Measurements from ENCODE around the gene SGMS1.

SGMS1 gene

DNA sequence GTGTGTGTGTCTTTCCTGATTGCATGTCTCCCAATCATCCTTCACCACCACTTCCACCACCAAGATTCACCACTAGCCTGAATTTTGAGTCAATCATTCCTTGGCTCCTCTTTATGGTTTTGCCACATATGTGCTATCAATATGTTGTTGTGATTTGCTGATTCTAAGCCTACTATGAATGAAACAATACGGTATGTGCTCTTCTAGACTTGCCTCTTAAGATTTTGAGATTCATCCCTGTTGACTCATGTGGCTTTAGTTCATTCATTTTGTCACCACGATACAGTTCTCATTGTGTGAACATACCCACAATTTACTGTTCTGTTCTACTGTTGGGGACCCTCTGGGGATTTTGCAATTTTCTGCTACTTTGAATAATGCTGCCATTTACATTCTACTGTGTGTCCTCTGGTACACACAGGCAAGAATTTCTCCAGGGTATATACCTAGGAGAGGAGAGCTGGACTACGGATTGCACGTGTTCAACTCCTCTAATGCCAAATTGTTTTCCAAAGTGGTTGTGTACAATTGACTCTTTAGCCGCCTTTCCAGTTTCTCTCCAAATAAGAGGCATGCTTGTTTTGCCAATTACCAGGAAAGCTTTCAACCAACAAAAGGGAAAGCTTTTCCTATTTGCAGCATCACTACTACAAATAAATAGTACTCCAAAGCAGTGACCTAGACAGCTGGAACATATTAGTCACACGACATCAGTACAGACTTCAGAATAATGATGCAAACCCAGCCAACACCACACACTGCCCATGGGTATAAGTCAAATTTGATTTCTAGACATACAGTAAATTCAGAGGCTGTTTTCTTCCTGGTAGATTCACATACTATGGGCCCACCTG, 30.0 kb downstream of the SGMS1 start:
- Mint-ChIP-seq H3K27ac (peak overlapping the region in 1 of 3 experiments; percentile 41), H3K36me3 (ENCODE audit: low read depth) (peaks cover 4% of the 10 kb centered on the region)

DNA sequence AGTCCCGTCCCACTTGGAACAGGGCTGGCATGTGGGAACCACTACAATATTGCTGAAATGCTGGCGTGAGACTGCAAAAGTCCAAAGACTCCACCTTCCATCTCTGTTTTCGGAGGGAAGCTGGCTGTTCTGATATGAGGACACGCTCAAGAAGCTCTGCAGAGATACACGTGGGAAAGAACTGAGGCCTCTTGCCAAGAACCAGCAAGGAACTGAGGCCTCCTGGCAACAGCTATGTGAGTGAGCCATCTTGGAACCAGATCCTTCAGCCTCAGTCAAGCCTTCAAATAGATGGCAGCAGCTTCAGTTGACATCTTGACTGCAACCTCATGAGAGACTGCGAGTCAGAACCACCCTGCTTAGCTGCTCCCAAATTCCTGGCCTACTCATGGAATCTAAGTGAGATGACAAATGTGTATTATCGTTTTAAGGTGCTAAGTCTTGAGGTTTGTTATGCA, 30.8 kb downstream of the SGMS1 start:
- H3K4me3 Mint-ChIP-seq, result no peak overlapping the region
- peaks cover 6% of the 10 kb centered on the region for H3K4me1 Mint-ChIP-seq

More for the DNA sequence above, 30.0 kb downstream of the SGMS1 start:
- Mint-ChIP-seq H3K4me3 (no peak overlapping the region), H3K9me3 (no peaks in the 10 kb centered on the region), H3K4me1 (peaks cover 6% of the 10 kb centered on the region), H3K27me3 (ENCODE audit: low read depth) (no peaks in the 10 kb centered on the region)
- TF ChIP-seq, protein P1, sequence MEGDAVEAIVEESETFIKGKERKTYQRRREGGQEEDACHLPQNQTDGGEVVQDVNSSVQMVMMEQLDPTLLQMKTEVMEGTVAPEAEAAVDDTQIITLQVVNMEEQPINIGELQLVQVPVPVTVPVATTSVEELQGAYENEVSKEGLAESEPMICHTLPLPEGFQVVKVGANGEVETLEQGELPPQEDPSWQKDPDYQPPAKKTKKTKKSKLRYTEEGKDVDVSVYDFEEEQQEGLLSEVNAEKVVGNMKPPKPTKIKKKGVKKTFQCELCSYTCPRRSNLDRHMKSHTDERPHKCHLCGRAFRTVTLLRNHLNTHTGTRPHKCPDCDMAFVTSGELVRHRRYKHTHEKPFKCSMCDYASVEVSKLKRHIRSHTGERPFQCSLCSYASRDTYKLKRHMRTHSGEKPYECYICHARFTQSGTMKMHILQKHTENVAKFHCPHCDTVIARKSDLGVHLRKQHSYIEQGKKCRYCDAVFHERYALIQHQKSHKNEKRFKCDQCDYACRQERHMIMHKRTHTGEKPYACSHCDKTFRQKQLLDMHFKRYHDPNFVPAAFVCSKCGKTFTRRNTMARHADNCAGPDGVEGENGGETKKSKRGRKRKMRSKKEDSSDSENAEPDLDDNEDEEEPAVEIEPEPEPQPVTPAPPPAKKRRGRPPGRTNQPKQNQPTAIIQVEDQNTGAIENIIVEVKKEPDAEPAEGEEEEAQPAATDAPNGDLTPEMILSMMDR (IDR thresholded peaks at IDR 0.05; ENCODE audit: unreplicated experiment in 3 of 3), result no peak

DNA sequence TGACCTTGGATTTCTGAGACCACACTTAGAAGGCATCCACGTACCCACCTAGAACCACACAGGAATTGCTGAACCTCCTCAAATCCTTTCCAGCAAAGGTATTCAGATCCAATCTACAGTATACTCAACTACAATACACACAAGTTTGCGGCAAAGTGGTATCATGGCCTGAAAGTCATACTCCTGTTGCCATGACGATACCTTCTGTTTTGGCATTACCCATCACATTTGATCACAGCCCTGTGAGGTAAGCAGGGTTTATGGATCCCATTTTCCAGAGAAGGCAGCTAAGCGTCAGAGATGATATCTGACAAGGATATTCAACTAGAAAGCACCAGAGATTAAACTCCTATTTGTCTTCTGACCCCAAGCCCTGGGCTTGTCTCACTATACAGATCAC, 32.8 kb downstream of the SGMS1 start:
- H3K4me1 Mint-ChIP-seq, result peaks cover 6% of the 10 kb centered on the region
- no peak overlapping the region for H3K27ac Mint-ChIP-seq
- no peaks in the 10 kb centered on the region for H3K9me3 Mint-ChIP-seq
- TF ChIP-seq, protein P1 (IDR thresholded peaks at IDR 0.05; ENCODE audit: unreplicated experiment in 3 of 3), result no peak
- H3K27me3 Mint-ChIP-seq (ENCODE audit: low read depth), result no peaks in the 10 kb centered on the region
- peaks cover 17% of the 10 kb centered on the region for H3K36me3 Mint-ChIP-seq (ENCODE audit: low read depth)
- H3K4me3 Mint-ChIP-seq, result no peak overlapping the region

More for the DNA sequence above, 30.8 kb downstream of the SGMS1 start:
- TF ChIP-seq, protein P1 (IDR thresholded peaks at IDR 0.05; ENCODE audit: unreplicated experiment in 3 of 3), result no peak
- H3K27me3 Mint-ChIP-seq (ENCODE audit: low read depth), result no peaks in the 10 kb centered on the region
- H3K9me3 Mint-ChIP-seq, result no peaks in the 10 kb centered on the region
- H3K36me3 Mint-ChIP-seq (ENCODE audit: low read depth), result peaks cover 7% of the 10 kb centered on the region
- H3K27ac Mint-ChIP-seq, result no peak overlapping the region

DNA sequence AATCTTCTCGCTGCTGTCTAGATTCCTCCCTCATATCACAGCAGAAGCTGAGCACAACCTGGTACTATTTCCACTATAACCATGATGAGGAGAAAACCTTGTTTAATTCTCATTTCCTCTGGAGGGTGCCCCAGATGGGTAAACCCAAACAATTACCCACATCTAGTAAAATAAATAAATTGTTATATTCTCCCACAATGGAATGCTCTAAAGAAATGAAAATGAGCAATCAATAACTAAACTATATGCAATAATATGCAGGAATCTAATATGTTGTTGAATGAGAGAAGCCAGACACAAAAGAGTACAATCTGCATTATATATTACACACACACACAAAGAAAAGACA, 37.0 kb downstream of the SGMS1 start:
- no peaks in the 10 kb centered on the region for H3K4me1 Mint-ChIP-seq
- peak overlapping the region in 1 of 3 experiments; percentile 60 for H3K27ac Mint-ChIP-seq
- H3K36me3 Mint-ChIP-seq (ENCODE audit: low read depth), result peaks cover 17% of the 10 kb centered on the region
- H3K4me3 Mint-ChIP-seq, result no peak overlapping the region
- H3K9me3 Mint-ChIP-seq, result no peaks in the 10 kb centered on the region
- TF ChIP-seq, protein P1 (IDR thresholded peaks at IDR 0.05; ENCODE audit: unreplicated experiment in 3 of 3), result no peak
- H3K27me3 Mint-ChIP-seq (ENCODE audit: low read depth), result no peaks in the 10 kb centered on the region

DNA sequence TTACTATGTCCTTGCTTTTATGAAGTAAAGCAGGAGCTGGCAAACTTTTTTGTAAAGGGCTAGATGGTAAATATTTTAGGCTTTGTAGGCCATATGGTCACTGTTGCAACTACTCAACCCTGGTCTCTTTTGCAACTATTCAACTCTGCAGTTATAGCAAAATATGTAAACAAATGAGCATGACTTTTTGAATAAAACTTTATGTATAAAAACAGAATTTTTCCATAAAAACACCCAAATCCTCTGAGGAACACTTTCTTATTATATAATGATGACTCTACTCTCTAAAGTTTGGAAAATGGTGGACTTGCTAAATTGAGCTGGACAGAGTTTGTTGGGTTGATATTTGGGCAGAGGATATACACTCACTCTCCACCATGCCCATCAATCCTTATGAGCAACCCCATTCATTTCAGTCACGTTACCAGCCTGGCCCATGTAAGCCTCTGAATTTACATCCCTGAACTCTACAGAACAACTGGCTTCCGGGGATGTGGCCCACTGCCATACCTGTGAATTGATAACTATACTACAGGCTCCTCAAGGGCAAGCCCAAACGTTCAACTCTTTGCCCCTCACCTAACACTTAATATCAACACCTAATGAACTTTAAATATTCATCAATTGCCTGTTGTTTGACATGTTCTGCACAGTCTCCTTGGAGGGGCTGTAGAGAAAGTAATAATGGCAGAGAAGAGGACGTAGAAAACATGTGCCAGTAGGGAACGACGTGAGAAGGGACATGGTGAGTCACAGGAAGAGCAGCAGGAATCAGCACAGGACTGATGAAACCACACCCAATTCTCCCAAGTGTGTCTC, 37.6 kb downstream of the SGMS1 start:
- no peak overlapping the region for H3K4me3 Mint-ChIP-seq
- no peaks in the 10 kb centered on the region for H3K27me3 Mint-ChIP-seq (ENCODE audit: low read depth)
- TF ChIP-seq, protein P1 (IDR thresholded peaks at IDR 0.05; ENCODE audit: unreplicated experiment in 3 of 3), result no peak
- no peaks in the 10 kb centered on the region for H3K9me3 Mint-ChIP-seq
- H3K27ac Mint-ChIP-seq, result no peak overlapping the region
- H3K36me3 Mint-ChIP-seq (ENCODE audit: low read depth), result peaks cover 17% of the 10 kb centered on the region
- H3K4me1 Mint-ChIP-seq, result no peaks in the 10 kb centered on the region
